Measurements from ENCODE around the gene COPE.

COPE gene

DNA sequence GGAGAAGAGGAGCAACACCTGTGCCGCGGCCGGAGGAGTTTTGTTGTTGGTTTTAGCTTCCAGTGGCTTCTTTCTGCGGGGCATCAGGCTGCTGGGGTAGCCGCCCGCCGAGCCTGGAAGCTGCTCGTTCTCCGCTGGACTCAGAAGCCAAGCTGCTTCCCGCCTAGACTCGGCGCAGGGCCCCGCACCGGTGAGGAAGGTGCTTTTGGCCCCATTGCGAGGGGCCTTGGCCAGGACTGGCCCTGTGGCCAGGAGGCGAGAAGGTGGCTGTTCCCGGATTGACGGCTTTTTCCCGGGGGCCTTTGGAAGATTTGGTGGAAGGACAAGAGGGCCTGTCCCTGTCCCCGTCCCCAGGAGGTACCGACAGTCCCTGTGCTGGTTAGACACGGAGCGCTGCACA is 52.0 kb downstream of the COPE start:
- no peak overlapping the region for H3K4me3 ChIP-seq (ENCODE audit: low read depth in 1 of 2, low read length in 1 of 2)
- peaks cover 33% of the 10 kb centered on the region for H3K27me3 ChIP-seq
- peaks cover 0 to 10% of the 10 kb centered on the region in 2 experiments for H3K4me1 ChIP-seq (ENCODE audit: control insufficient read depth in 1 of 2, insufficient read depth in 1 of 2, low read depth in 1 of 2, low read length in 1 of 2)
- H3K27ac ChIP-seq: no peak overlapping the region
- TF ChIP-seq, protein P1, sequence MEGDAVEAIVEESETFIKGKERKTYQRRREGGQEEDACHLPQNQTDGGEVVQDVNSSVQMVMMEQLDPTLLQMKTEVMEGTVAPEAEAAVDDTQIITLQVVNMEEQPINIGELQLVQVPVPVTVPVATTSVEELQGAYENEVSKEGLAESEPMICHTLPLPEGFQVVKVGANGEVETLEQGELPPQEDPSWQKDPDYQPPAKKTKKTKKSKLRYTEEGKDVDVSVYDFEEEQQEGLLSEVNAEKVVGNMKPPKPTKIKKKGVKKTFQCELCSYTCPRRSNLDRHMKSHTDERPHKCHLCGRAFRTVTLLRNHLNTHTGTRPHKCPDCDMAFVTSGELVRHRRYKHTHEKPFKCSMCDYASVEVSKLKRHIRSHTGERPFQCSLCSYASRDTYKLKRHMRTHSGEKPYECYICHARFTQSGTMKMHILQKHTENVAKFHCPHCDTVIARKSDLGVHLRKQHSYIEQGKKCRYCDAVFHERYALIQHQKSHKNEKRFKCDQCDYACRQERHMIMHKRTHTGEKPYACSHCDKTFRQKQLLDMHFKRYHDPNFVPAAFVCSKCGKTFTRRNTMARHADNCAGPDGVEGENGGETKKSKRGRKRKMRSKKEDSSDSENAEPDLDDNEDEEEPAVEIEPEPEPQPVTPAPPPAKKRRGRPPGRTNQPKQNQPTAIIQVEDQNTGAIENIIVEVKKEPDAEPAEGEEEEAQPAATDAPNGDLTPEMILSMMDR (IDR thresholded peaks at IDR 0.05): no peak
- H3K36me3 ChIP-seq: peaks cover 64% of the 10 kb centered on the region
- no peaks in the 10 kb centered on the region for H3K9me3 ChIP-seq

DNA sequence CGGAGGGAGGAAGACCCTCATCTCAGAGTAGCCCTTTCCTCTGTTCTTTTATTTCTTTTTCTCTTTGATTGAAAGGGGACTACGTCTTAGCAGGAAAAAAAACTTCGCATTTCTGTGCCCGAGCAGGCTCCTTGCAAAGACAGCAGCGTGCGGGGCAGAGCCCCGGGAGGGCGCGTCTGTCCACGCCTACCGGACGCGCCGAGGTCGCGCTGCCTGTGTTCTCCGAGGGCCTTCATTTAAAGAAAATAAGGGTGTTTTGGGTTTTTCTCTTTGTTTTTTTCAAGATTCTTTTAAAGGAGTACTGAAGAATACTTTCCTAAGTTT is 52.4 kb downstream of the COPE start:
- no peak overlapping the region for H3K27ac ChIP-seq
- H3K9me3 ChIP-seq: no peaks in the 10 kb centered on the region
- H3K36me3 ChIP-seq: peaks cover 68% of the 10 kb centered on the region
- TF ChIP-seq, protein P1 (IDR thresholded peaks at IDR 0.05): no peak
- H3K27me3 ChIP-seq: peaks cover 33% of the 10 kb centered on the region
- H3K4me1 ChIP-seq (ENCODE audit: control insufficient read depth in 1 of 2, insufficient read depth in 1 of 2, low read depth in 1 of 2, low read length in 1 of 2): peaks cover 0 to 10% of the 10 kb centered on the region in 2 experiments
- H3K4me3 ChIP-seq (ENCODE audit: low read depth in 1 of 2, low read length in 1 of 2): no peak overlapping the region

DNA sequence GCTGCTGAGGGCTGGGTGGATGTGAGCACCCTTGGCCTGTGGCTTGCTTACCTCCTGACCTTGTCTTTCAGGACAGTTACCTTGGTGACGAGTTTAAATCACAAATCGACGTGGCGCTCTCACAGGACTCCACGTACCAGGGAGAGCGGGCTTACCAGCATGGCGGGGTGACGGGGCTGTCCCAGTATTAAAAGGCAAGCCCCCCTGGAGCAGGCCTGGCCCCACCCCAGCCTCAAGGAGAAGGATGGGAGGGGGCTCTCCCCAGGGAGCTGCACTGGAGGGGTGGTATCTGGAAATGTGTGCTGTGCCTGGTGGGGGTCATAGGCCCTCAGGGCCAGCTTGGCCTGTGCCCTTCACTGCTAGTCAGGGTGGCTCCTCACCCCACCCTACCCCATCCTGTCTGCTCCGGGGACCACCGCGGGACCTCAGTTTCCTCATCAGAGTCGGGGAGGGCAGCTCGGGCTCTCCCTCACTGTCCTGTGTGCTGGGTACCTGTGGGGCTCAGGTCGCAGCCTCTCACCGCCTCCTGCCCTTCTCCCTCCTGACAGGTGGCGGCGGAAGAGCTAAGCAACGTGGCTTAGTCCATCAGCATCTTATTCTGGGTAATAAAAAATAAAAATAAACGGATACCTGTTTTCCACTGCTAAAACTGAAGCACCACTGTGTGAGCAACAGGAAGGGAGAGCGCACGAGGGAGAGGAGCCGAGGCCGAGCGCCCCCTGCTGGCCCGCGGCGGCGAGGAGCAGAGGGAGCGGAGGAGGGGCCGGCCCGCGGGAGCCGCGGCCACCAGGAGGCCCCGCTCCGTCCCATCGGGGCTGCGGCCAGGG is 53.0 kb downstream of the COPE start:
- peaks cover 74% of the 10 kb centered on the region for H3K36me3 ChIP-seq
- H3K4me3 ChIP-seq (ENCODE audit: low read depth in 1 of 2, low read length in 1 of 2): no peak overlapping the region
- TF ChIP-seq, protein P1 (IDR thresholded peaks at IDR 0.05): peak; percentile 85

DNA sequence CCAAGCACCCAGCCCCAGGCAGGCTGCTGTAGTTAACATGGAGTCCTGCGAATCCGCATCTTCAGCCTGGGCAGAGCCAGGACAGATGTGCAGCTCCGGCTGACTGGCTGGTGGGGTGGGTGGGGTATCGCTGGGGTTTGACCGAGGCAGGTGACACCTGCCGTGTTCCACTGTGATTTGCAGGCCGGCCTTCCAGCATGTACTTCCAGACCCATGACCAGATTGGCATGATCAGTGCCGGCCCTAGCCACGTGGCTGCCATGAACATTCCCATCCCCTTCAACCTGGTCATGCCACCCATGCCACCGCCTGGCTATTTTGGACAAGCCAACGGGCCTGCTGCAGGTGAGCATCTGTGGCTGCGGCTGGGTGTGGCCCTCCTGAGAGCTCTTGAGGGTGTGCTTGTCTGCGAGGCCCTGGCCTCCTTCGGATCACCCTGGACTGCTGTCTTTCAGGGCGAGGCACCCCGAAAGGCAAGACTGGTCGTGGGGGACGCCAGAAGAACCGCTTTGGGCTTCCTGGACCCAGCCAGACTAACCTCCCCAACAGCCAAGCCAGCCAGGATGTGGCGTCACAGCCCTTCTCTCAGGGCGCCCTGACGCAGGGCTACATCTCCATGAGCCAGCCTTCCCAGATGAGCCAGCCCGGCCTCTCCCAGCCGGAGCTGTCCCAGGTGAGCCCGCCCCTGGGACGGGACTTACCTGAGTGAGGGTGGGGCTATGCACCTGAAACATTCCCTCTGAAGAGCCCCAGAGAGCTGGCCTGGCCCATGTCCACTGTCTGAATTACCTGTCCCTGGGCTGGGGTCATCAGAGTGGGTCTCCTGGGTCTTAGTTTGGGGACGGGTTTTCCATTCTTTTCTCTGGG is 53.8 kb downstream of the COPE start:
- TF ChIP-seq, protein P1 (IDR thresholded peaks at IDR 0.05): no peak
- Histone ChIP-seq H3K4me1 (ENCODE audit: control insufficient read depth in 1 of 2, insufficient read depth in 1 of 2, low read depth in 1 of 2, low read length in 1 of 2) (peaks cover 0 to 9% of the 10 kb centered on the region in 2 experiments), H3K36me3 (peaks cover 82% of the 10 kb centered on the region)

More for the DNA sequence above, 53.0 kb downstream of the COPE start:
- Histone ChIP-seq H3K27ac (no peak overlapping the region), H3K4me1 (ENCODE audit: control insufficient read depth in 1 of 2, insufficient read depth in 1 of 2, low read depth in 1 of 2, low read length in 1 of 2) (peaks cover 0 to 10% of the 10 kb centered on the region in 2 experiments), H3K9me3 (no peaks in the 10 kb centered on the region), H3K27me3 (peaks cover 28% of the 10 kb centered on the region)

DNA sequence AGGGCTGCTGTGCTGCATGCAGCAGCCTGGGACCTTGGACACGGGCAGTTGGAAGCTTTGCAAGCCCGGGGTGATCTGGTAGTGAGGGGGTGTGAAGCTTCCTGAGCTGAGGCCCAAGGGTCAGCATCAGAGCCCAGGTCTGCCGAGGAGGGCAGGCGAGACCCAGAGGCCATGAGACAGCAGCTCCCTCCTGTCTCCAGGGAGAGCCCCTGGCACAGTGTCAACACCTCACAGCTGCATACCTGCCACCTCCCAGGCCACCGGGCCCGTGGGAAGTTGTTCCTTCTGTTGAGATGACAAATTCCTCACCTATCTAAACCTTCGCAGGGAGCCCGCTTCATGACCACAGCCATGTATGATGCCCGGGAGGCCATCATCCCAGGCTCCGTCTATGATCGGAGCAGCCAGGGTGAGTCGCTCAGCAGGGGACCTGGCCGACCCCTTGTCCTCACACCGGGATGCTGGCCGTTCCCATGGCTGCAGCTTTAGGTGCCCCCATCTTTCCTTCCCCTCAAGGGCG is 55.3 kb downstream of the COPE start:
- peak overlapping the region; percentile 10 for H3K27ac ChIP-seq
- peaks cover 8% of the 10 kb centered on the region for H3K27me3 ChIP-seq
- no peaks in the 10 kb centered on the region for H3K9me3 ChIP-seq
- H3K4me1 ChIP-seq (ENCODE audit: control insufficient read depth in 1 of 2, insufficient read depth in 1 of 2, low read depth in 1 of 2, low read length in 1 of 2): no peaks in the 10 kb centered on the region
- H3K36me3 ChIP-seq: peaks cover 97% of the 10 kb centered on the region
- H3K4me3 ChIP-seq (ENCODE audit: low read depth in 1 of 2, low read length in 1 of 2): no peak overlapping the region
- TF ChIP-seq, protein P1 (IDR thresholded peaks at IDR 0.05): no peak

More for the DNA sequence above, 53.8 kb downstream of the COPE start:
- H3K27ac ChIP-seq: no peak overlapping the region
- no peak overlapping the region for H3K4me3 ChIP-seq (ENCODE audit: low read depth in 1 of 2, low read length in 1 of 2)
- peaks cover 21% of the 10 kb centered on the region for H3K27me3 ChIP-seq
- no peaks in the 10 kb centered on the region for H3K9me3 ChIP-seq
